Adipose tissue (tissue), 3 donors: ENCODE results near the gene FUT2. TPM values are rescaled to one million over a fixed set of nuclear protein-coding genes. Genes with fewer than 3 reads are reported as not detected.

Experiments
- H3K27ac ChIP-seq: one replicate; pipeline ENCODE4 v1.5.1; 2013; ENCODE audit warnings: low read depth, low read length
- WGBS, 3 donors: extraction: QIAGEN DNeasy Blood & Tissue Kit; methylation state at CpG; one replicate each; pipeline ENCODE4 v1.1.7; 2013; 5-methylcytosine and 5-hydroxymethylcytosine counted together
- polyA plus RNA-seq, 3 donors: library from polyadenylated mRNA; stranded (reverse); fragments of 200-250 nt; gene quantifications; one replicate each; pipeline ENCODE4 v1.2.3, GENCODE V29; 2013
- donor health status: healthy with polysubstance abuse.
- donor health status: Bipolar disorder and iron deficiency.
- donor health status: healthy.

FUT2 gene
- polyA plus RNA-seq, 3 donors, result 1.5 to 7.1 (median 3.2) TPM

DNA sequence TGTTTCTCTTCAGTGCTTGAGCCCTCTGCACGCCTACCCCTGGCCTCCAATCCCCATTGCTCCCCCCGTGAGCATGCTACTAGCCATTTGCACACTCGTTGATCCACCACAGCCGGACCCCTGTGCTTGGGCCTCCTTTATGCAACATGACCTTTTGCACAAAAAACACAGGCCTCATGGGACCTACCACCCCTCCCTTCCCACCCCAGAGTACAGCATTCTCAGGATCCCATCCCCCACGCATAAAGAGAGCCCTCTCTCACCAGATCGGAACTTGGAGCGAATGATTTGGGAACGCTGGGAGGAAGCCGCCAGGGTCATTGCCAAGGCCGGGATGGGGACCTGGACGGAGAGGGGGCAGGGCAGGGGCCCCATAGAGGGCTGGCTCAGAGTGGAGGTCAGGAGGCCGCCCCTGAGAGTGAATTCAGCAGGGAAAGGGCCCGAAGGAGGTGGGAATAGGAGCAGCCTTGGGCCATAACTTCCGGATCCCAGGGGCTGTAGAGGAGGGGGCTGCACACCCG, 23.0 kb downstream of the FUT2 start:
- H3K27ac ChIP-seq, result no peak overlapping the region
- 34 to 62% (median 56%) methylated on average over 15 of the region's 15 CpGs for WGBS, 3 donors

DNA sequence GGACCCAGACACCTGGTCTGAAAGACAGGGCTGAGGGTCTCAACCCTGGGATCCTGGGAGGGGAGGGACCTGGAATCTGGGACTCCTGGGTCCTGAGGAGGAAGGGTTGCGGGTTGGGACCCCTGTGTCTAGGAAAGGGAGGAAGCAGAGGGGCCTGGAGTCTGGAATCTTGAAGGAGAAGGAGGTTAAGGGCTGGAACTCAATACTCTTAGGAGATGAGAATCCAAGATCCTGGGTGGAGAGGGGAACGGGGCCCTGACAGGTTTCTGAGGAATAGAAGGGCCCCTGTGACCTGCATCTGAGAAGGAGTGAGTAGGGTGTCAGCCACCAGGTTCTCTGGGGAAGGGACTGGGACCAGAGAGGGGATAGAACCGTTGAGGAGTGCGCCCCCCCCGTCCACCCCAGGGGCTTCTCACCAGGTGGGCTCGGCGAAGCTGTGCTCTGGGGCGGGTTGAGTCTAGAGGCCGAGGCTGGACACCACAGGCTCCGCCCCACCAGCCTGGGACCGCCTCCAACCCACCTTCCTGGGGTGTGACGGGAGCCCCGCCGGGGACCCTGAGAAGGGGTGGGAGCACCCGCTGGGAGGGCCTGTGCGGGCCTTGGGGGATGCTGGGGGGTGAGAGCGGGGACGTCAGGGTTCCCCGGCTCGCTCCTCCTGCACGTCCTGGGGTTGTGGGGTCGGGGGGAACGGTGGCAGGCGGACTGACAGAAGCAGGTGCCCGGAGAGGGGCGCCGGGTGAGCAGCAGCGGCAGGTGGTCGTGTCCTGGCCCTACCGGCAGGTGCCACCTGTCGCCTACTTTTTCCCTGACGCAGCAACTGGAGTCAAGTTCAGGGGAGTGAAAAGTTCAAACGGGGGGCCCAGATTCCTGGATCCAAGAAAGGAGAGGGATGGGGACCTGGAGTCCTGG, 23.7 kb downstream of the FUT2 start, which contains the start of gene MAMSTR:
MAMSTR (minus strand) TSS at position 463 of the 909 bp plus-strand sequence. CDS start 694 bp downstream, outside the sequence.
- WGBS, 3 donors, result 47 to 69% (median 64%) methylated on average over 27 to 33 of the region's 33 CpGs
- H3K27ac ChIP-seq, result no peak within 1 kb of the TSS

DNA sequence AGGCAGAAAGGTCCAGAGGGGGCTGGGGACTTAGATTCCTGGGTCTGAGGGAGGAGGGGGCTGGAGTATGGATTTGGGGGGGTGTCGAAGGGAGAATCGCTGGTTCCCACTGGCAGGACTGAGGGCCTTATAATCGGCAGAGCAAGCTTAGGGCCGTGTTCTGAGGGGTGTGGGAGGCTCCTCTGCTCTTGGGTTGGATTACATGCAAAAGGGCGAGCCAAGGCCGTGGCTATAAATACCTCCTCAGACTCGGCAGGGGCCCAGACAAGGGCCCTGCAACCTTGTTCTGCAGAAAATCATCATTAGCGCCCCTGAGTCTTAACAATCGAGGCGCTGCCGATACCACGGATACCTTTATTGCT, 24.5 kb downstream of the FUT2 start:
- no peak overlapping the region for H3K27ac ChIP-seq
- WGBS, 3 donors, result 18 to 40% (median 28%) methylated on average over 12 of the region's 12 CpGs

DNA sequence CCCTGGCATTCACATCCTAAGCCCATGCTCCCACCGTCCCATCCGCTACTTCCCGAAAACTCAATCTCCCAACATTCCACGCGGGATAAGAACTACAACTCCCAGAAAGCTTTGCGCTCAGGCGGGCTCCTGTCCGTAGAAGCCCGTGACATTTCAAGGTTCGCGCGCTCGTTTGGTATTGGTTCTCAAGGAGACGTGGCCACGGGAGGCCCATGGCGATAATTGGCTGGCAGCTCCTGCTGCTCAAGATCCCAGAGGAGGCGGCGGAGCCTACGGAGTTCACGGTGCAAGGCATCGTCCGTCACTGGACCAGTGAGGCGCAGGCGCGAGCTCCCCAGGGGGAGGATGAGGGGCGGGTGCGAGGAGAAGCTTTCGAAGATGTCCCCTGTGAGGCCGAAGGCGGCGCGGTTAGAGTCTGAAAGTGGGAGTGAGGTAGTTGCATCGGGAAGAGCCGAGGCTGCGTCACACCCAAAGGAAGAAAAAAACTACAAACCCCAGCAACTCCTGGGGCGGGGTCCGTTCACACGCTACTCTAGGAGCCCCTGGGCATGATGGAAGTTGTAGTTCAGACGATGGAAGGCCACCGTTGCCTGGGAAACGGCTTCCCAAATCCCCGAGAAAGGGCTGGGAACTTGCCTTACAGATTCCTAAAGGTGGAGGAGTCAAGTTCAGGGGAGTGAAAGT, 25.0 kb downstream of the FUT2 start:
- 6 to 22% (median 22%) methylated on average over 42 of the region's 42 CpGs for WGBS, 3 donors

DNA sequence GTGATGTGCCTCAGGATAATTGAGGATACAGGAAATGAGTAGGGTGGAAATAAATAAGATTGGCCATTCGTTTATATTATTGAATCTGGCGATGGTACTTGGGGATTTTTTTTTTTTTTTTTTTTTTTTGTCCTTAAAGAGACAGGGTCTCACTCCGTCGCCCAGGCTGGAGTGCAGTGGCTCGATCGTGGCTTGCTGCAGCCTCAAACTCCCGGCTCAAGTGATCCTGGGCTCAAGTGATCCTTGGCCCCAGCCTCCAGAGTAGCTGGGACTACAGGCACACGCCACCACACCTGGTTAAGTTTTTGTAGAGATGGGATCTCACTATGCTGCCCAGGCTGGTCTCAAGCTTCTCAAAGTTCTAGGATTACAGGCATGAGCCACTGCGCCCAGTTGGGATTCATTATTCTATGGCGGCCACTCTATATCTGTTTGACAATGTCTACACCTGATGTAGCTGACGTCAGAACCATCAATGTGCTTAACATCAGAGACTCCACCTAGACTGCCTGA, 26.5 kb downstream of the FUT2 start:
- no peak overlapping the region for H3K27ac ChIP-seq
- WGBS, 3 donors, result 81 to 84% (median 84%) methylated on average over 11 of the region's 11 CpGs

More for the DNA sequence above, 25.0 kb downstream of the FUT2 start:
- no peak overlapping the region for H3K27ac ChIP-seq

DNA sequence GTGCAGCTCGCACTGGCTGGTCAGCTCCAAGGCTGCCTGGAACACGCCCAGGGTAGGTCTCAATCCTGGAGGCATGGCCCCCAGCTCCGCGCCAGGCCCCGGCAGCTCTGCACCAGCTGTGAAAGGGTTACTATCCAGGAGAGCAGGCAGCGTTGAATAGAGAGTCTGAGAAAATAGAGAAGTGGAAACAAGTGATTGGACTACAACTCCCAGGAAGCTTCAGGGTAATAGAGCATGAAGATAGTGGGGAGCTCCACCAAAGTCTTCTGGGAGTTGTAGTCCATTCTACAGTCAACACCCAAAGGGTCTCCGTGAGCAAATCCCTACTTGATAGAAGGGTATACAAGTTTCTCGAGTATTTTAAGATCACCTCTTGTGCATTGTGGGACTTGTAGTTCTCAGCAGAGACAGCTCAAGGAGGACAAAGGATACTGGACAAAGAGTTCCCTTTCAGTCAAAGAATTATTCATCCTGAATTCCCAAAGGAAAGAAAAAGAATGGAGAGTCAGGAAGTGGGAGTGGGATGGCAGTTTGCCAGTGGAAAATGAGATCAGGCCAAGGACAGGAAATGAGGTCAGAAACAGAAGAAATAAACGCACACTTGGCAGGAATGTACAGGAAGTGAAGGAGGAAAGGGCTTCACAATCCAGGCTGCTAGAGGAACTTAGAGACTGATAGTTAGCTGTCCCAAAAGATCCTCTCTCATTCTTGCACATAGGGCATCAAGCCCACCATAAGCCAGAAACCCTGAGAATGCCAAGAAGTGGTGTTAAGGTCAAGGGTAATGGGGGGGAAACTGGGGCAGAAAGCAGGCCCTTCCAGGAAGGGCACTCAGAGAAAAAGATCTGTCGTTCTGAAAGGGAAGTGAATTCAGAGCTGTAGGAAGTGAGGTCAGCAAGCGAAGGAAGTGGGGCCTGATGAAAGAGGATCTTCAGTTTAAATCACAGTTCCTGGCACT, 29.3 kb downstream of the FUT2 start:
- 36 to 55% (median 38%) methylated on average over 11 of the region's 11 CpGs for WGBS, 3 donors
- no peak overlapping the region for H3K27ac ChIP-seq

DNA sequence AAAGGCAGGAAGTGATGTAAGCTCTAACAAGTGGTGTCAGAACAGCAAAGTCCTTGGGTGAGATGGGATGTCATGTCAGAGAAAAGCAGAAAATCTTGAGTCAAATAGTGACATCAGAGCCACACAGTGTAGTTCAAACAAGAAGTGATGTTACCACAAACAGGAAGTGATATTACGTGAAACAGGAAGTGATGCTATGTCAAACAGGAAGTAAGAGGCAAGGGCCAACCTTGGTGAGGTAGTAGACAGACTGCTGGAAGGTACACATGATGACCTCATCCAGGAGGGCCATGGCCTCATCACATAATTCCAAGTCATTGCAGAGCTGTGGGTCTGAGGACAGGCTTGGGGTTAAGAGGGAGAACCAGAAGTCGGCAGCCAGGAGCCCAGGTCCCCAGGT, 30.8 kb downstream of the FUT2 start:
- WGBS, 3 donors, result 51 to 80% (median 65%) methylated on average over 2 of the region's 2 CpGs
- no peak overlapping the region for H3K27ac ChIP-seq

DNA sequence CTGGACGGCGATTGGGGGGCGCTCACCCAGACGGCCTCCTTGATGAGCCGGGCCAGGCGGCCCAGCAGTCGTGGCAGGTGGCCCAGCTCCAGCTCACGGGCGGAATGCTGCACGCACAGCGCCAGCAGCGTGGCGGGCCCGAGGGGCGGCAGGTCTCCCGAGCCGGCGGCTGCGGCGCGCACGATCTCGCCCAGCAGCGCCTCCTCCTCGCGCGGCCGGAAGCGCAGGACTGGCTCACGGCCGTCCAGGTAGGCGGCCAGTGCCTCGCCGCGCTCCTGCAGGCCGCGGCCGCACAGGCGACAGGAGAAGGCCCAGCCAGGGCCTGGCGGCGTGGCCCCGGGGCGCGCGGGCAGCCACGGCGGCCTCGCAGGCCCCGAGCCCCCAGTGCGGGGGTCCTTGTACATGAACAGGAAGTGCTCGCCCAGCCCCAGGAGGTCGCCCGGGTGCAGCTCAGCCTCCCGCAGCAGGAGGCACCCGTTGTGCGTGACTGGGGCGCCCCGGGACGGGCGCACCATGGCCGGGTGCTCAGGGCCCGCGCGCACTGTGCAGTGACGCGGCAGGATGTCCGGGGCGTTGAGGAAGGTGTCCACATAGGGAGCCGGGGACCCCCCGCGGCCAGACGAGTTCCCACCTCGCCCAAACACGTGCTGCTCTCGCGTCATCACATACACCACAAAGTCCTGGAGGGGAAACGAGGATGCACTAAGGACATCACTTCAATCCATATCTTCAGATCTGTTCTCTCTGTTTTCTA, 33.3 kb downstream of the FUT2 start:
- WGBS, 3 donors, result 69 to 75% (median 74%) methylated on average over 63 to 77 of the region's 77 CpGs

DNA sequence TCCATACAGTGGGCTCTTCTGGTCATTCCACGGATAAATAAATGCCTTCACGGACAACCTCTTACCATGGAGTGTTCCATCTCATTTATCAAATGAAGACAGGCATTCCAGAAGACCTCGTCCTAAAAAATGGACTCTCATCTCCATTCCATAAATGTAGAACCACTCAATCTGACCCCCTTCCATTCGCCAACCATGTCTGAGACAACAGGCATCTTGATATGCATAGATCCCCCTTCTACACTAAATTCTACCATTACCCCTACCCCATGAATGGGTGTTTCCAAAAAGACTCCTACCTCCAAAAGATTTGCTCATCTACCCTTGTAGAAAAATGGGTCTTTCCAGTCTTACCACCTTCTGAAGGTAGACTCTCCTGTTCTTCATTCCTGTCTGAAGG, 35.7 kb downstream of the FUT2 start:
- WGBS, 3 donors, result 85 to 87% (median 85%) methylated on average over 4 of the region's 4 CpGs
- no peak overlapping the region for H3K27ac ChIP-seq

More for the DNA sequence above, 33.3 kb downstream of the FUT2 start:
- peak overlapping the region; percentile 6 for H3K27ac ChIP-seq

DNA sequence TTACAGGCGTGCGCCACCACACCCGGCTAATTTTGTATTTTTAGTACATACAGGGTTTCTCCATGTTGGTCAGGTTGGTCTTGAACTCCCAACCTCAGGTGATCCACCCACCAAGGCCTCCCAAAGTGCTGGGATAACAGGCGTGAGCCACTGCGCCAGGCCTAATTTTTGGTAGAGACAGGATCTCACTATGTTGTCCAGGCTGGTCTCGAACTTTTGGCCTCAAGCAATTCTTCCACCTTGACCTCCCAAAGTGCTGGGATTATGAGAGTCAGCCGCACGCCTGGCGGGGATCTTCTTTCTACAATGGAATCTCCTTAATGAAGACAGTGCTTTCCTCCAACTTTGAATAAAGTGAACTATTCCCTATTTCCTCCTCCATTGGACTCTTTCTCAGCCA, 38.9 kb downstream of the FUT2 start:
- WGBS, 3 donors, result 95 to 97% (median 95%) methylated on average over 6 to 9 of the region's 9 CpGs
- no peak overlapping the region for H3K27ac ChIP-seq

DNA sequence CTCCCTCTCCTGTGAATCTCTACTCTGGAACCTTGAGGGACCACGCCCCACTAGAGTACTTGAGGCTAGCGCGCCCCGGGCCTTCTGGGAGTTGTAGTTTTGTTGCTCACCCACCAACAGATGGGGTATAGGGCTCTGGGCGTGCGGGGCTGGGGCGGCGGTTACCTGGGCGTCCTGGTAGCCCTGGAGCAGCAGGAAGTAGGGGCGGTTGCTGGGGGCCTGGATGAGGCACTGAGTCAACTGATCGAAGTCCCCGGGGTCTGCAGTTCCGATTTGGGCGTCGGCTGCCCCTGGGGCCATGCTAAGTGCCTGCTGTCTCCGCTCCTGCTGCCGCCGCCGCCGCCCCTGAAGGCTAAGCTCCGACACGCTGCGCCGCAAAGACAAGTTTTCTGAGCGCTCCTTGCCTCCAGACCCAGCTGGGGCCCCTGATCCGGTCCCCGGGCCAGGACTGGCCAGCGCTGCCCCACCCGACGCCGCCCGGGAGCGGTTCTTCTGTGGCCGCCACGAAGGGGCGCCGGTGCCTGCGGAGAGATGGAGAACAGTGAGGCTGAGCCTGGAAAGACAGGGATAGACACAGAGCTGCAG, 39.4 kb downstream of the FUT2 start:
- H3K27ac ChIP-seq, result no peak overlapping the region
- 61 to 69% (median 65%) methylated on average over 36 to 38 of the region's 38 CpGs for WGBS, 3 donors

DNA sequence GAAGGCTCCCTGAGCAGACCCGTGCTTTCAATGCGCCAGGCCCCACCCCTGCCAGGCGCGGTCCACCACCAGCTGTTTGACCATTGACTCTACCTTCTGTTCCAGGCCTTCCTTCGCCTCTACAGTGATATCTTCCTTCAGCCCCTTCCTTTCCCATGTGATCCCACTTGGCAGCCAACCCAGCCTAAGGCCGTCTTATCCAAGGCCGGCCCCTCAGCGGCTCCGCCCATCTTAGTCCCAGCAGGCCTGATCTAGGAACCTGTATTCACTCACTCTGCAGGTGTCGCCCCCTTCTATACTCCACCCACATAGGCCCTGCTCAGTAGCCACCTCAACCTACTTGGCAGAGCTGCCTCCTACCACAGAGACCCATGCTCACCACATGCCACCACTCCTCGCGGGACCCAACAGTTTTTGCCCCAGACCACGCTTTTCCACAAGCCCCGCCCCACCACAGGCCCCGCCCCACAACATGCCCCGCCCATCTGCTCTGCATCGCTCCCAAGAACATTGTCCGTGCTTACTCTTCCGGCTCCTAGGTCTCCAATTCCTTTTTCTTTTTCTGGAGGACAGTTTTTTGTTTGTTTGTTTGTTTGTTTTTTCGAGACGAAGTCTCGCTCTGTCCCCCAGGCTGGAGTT, 41.7 kb downstream of the FUT2 start:
- no peak overlapping the region for H3K27ac ChIP-seq
- WGBS, 3 donors, result 37 to 63% (median 59%) methylated on average over 22 of the region's 22 CpGs

DNA sequence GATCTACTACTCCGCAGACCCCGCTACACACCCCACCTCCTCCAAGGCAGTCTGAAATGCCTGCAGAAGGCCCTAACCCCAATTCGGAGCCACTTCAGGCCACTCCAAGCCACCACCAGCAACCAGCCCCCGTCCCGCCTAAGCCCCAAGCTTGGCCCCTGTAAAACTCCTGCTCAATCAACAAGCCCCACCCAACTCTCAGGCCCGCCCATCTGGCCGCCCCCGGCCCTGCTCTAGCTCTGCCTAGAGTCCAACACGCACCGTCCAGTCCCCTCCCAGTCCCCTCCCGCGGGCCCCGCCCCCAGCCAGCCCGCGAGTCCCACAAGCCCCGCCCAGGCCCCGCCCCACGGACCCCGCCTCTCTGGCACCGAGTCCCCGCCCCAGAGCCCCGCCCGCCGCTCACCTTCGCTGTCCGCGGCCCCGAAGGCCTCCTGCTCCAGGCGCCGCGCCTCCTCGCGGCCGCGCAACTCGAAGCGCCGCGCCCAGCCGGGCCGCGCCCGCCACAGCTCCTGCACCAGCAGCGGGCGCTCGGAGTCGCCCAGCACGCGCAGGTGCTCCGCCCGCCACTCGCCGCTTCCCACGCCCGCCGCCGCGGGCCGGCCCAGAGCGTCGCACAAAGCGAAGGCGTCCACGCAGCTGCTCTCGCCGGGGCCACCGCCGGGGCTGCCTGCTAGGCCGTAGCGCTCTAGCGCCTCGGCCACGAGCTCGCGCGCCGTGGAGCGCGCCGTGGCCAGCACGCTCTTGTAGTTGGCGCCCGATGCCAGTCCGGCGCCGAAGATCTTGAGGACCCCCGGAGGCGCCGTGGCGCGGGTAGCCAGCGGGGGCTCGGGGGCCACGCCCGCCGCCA, 43.0 kb downstream of the FUT2 start:
- no peak overlapping the region for H3K27ac ChIP-seq
- 1 to 3% (median 2%) methylated on average over 53 to 95 of the region's 96 CpGs for WGBS, 3 donors

DNA sequence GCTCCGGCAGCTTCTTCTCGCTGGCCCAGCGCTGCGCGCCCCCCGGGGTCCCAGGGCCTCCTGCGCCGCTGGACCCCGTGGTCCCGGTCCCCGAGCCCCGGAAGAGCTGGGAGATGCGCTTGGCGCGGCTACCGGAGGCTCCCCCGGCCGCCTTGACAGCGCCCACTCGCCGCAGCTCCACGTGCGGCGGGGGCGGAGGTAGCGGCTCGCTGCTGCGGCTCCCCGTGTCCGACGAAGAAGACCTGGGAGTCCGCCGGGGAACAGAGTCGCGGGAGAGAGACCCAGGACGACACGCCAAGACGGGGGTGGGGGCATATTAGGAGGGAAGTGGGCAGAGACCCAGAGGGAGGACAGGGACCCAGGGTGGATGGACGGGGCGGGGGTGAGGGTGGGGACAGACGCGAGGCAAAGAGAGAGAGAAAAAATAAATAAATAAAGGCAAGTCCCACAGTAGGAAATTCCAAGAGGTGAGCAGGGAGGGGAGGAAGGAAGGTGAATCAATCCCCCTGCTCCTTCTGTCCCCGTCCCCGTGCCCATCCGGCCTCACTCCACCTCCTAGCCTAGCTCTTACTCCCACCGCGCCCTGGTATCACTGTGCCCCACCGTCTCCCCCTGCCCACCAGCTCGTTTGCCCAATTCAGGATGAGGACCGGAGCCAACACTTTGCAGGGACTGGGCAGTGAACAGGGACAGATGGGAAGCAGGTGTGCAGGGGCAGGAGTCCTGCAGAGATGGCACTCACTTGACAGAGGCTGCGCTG, 43.8 kb downstream of the FUT2 start:
- H3K27ac ChIP-seq, result no peak overlapping the region
- 5 to 13% (median 9%) methylated on average over 36 to 51 of the region's 51 CpGs for WGBS, 3 donors
